Measurements from ENCODE around the gene COL5A3. TPM values are rescaled to one million over a fixed set of nuclear protein-coding genes. Genes with fewer than 3 reads are reported as not detected.
A peak's percentile ranks its signal among the peaks of the same experiment; 100 is the strongest.
"Not testable (repeated sequence)": the region's sequence is repeated elsewhere in the genome, so short reads cannot be mapped to it uniquely, and the experiment has no call there.

Gene COL5A3
- total RNA-seq, 4 donors from 2014 or later, result 9.8 to 30.8 (median 25.2) TPM

DNA sequence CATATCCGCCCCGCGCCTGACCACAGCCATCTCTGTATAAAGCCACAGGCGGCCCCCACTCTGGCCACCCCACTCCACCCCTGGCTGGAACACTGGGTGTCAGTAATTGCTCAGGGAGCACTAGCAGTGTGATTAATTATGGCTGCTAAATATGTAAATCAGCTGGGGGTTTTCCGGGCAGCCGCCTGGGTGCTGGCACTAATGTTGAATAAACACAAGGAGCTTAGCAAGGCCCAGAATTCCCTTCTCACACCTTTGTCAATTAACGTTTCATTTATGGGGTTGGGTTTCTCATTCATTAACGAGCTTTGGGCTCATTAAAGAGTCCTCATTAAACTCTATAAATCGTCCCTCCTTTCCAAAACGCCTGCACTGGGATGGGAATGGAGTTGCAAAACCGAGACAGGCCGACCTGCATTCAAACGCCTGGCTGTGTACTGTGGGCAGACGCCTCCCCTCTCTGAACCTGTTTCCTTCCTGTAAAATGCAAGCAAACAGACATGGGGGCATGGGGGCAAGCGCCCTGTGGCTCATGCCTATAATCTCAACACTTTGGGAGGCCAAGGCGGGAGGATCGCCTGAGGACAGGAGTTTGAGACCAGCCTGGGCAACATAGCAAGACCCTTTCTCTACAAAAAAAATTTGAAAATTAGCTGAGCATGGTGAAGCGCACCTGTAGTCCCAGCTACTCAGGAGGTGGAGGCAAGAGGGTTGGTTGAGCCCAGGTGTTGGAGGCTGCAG lies 56.3 kb downstream of the COL5A3 start:
- Histone ChIP-seq H3K4me1 (no peaks in the 10 kb centered on the region), H3K27ac (no peak overlapping the region), H3K9me3 (no peaks in the 10 kb centered on the region), H3K36me3 (no peaks in the 10 kb centered on the region), H3K27me3 (peaks cover 14% of the 10 kb centered on the region), H3K4me3 (no peak overlapping the region)
- no peak for ATAC-seq
- WGBS, 2 donors (ENCODE audit: low coverage in 1 of 2), result 47 to 56% methylated on average over 3 to 10 of the region's 18 CpGs
- no peak for TF ChIP-seq EP300 (IDR thresholded peaks at IDR 0.05)
- TF ChIP-seq, protein P1, sequence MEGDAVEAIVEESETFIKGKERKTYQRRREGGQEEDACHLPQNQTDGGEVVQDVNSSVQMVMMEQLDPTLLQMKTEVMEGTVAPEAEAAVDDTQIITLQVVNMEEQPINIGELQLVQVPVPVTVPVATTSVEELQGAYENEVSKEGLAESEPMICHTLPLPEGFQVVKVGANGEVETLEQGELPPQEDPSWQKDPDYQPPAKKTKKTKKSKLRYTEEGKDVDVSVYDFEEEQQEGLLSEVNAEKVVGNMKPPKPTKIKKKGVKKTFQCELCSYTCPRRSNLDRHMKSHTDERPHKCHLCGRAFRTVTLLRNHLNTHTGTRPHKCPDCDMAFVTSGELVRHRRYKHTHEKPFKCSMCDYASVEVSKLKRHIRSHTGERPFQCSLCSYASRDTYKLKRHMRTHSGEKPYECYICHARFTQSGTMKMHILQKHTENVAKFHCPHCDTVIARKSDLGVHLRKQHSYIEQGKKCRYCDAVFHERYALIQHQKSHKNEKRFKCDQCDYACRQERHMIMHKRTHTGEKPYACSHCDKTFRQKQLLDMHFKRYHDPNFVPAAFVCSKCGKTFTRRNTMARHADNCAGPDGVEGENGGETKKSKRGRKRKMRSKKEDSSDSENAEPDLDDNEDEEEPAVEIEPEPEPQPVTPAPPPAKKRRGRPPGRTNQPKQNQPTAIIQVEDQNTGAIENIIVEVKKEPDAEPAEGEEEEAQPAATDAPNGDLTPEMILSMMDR (IDR thresholded peaks at IDR 0.05), result no peak
- TF ChIP-seq POLR2A (IDR thresholded peaks at IDR 0.05), result no peak
- no peak for TF ChIP-seq POLR2AphosphoS5 (IDR thresholded peaks at IDR 0.05)

DNA sequence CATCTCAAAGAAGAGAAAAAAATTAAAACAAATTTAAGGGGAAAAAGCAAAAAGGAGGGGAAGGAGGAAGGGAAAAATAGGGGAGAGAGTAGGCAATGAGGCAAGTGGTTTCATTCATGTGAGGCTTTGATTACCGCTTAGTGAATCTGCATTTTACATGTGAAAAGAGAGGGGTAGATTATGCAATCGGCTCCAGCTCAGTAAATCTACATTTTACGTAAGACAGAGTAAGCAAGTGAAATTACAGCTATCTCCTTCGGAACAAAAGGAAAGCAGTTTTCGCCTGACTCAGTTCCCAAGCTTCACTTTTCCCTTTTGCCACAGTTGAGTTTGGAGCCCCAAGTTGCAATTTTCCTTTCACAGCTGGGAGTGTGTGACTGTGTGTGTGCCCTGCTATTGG lies 58.0 kb downstream of the COL5A3 start:
- 52 to 66% methylated on average over 5 of the region's 5 CpGs for WGBS, 2 donors (ENCODE audit: low coverage in 1 of 2)
- Histone ChIP-seq H3K4me1 (no peaks in the 10 kb centered on the region), H3K27me3 (peaks cover 20% of the 10 kb centered on the region), H3K27ac (no peak overlapping the region), H3K9me3 (no peaks in the 10 kb centered on the region), H3K36me3 (no peaks in the 10 kb centered on the region), H3K4me3 (no peak overlapping the region)
- TF ChIP-seq POLR2A (IDR thresholded peaks at IDR 0.05) (no peak), EP300 (IDR thresholded peaks at IDR 0.05) (no peak), POLR2AphosphoS5 (IDR thresholded peaks at IDR 0.05) (no peak)
- TF ChIP-seq, protein P1 (IDR thresholded peaks at IDR 0.05), result no peak
- no peak for ATAC-seq

DNA sequence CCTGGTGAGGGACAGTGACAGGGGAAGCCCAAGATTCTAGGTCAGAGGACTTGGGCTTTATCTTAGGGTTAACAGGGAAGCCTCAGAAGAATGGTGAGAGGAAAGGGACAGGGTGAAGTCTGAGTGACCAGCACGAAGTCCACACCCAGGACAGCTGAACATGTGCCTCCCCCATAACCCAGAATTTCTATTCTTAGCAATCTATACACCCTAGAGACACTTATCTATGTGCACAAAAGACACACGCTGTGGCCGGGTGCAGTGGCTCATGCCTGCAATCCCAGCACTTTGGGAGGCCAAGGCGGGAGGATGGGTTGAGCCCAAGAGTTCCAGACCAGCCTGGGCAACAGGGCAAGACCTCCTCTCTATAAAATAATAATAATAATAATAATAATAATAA lies 62.9 kb downstream of the COL5A3 start:
- no peaks in the 10 kb centered on the region for H3K36me3 ChIP-seq
- peaks cover 0 to 1% (median 0%) of the 10 kb centered on the region in 3 donors for H3K9me3 ChIP-seq
- peaks cover 0 to 26% (median 8%) of the 10 kb centered on the region in 3 donors for H3K4me1 ChIP-seq
- no peak for ATAC-seq
- H3K4me3 ChIP-seq, result no peak overlapping the region
- no peak overlapping the region for H3K27ac ChIP-seq
- TF ChIP-seq EP300 (IDR thresholded peaks at IDR 0.05) (no peak), POLR2AphosphoS5 (IDR thresholded peaks at IDR 0.05) (no peak), POLR2A (IDR thresholded peaks at IDR 0.05) (no peak)
- TF ChIP-seq, protein P1 (IDR thresholded peaks at IDR 0.05), result no peak
- H3K27me3 ChIP-seq, result peaks cover 12% of the 10 kb centered on the region
- WGBS, 2 donors (ENCODE audit: low coverage in 1 of 2), result 58% methylated on average over 4 of the region's 4 CpGs; no CpG with 5 or more reads in 1 of the 2 donors

DNA sequence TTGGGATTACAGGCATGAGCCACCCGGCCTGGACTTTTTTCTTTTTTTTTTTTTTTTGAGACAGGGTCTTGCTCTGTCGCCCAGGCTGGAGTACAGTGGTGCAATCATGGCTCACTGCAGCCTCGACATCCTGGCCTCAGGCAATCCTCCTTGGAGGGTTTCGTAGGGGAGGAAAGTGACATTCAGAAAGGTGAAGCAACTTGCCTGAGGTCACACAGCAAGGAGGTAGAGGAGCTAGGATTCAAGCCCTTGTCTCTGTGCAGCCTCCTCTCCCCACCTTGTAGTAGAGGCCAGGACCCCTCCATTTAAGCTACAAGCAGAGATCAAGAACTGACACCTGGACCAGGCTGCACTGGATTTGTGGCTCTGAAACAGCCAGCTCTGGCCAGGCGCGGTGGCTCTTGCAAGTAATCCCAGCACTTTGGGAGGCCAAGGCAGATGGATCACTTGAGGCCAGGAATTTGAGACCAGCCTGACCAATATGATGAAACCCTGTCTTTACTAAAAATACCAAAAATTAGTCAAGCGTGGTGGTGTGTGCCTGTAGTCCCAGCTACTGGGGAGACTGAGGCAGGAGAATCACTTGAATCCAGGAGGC lies 63.7 kb downstream of the COL5A3 start:
- Histone ChIP-seq H3K4me1 (peaks cover 0 to 26% (median 8%) of the 10 kb centered on the region in 3 donors), H3K27ac (peak overlapping the region in 1 of 4 donors; percentile 68), H3K27me3 (peaks cover 12% of the 10 kb centered on the region)
- 76 to 83% methylated on average over 2 of the region's 7 CpGs for WGBS, 2 donors (ENCODE audit: low coverage in 1 of 2)
- not testable (repeated sequence) for H3K36me3 ChIP-seq, ATAC-seq, H3K4me3 ChIP-seq, H3K9me3 ChIP-seq

DNA sequence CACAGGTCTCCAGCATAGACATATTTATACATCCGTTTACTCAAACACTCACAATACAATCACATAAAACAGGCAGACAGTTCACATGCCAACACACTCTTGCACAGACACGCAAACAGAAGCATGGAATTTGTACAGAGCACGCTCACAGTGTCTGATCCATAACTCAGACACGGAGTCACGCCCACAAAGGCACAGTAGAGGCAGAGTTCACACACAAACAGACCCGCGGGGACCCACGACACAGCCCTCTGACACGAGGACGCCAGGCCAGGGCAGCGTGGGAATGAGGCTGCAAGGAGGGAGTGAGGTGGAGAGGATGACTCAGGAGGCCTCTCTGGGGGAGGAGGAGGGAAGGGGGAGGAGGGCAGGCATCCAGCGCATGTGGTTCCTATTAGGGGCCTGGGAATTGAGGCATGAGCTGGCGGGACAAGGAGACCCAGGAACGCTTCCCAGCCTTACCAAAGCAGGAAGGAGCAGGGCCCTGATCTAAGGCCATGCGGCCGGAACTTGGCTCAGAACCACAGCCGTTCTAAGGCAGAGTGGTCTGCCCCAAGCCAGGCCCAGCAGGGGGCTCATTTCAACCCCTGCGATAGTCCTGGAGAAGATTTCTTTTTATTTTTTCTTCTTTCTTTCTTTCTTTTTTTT lies 64.9 kb downstream of the COL5A3 start:
- 23% methylated on average over 6 of the region's 18 CpGs; no CpG with 5 or more reads in 1 of the 2 donors for WGBS, 2 donors (ENCODE audit: low coverage in 1 of 2)
- Histone ChIP-seq H3K4me1 (peaks cover 0 to 26% (median 8%) of the 10 kb centered on the region in 3 donors), H3K27me3 (peaks cover 12% of the 10 kb centered on the region), H3K4me3 (no peak overlapping the region), H3K27ac (peak overlapping the region in 3 of 4 donors; percentile 39 to 68 (median 42)), H3K36me3 (no peaks in the 10 kb centered on the region), H3K9me3 (peaks cover 0 to 12% (median 0%) of the 10 kb centered on the region in 3 donors)
- peak; percentile 95 for ATAC-seq
- no peak for TF ChIP-seq POLR2AphosphoS5 (IDR thresholded peaks at IDR 0.05)
- TF ChIP-seq, protein P1 (IDR thresholded peaks at IDR 0.05), result no peak
- no peak for TF ChIP-seq EP300 (IDR thresholded peaks at IDR 0.05)
- no peak for TF ChIP-seq POLR2A (IDR thresholded peaks at IDR 0.05)

Measured in gastroesophageal sphincter (tissue), 4 donors.